ENCODE data around the gene KRT33B. TPM values are rescaled to one million over a fixed set of nuclear protein-coding genes. Genes with fewer than 3 reads are reported as not detected.

Gene KRT33B
- total and polyA plus RNA-seq, 2 of the 4 experiments (the other 2 are of a cell fraction) = 0.18 to 0.22 TPM

- TF ChIP-seq NFE2L2 (IDR thresholded peaks at IDR 0.05; ENCODE audit: low read depth, low read length) = no peak
Measured at GRCh38 chr17:41418116-41418860, 48.7 kb upstream of the KRT33B start (continued).

DNA sequence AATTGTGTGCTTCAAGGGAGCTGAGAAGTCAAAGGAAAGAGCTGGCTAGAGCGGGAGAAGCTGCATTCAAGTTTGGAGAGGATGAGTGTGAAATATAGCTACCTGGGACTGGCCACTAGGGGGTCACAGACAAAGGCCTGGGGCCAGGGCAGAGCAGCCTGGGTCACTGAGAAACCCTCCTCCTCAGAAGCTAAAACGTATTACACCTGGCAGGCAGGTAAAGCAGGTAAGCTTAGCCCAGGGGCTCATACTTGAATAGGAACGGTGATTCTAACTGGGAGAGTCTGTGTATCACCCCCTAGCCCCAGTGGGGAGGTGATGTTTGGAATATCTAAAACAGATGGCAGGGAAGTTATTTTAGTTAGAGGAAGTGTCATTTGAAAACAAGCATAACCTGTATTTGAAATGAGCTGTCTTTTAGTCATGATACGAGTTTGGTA is 48.0 kb upstream of the KRT33B start:
- Histone ChIP-seq H2AFZ (replicated peaks; ENCODE audit: low read length, poor library complexity) (peak overlapping the region; percentile 1), H3K79me1 (ENCODE audit: low read depth in 1 of 2, low read length in 2 of 2) (no peaks in the 10 kb centered on the region), H4K8ac (ENCODE audit: low read depth in 2 of 2, low read length in 2 of 2) (peak overlapping the region; percentile 58 to 67; a peak in 2 of 4 replicates), H3K36me3 (ENCODE audit: control insufficient read depth, insufficient read depth, low read length) (no peaks in the 10 kb centered on the region), H3K4me2 (ENCODE audit: low read depth, low read length) (0 out of 2 replicates have a peak overlapping the region, but pooled peaks have one; percentile 12), H2BK120ac (ENCODE audit: low read depth, low read length) (peak overlapping the region; percentile 56), H4K91ac (ENCODE audit: insufficient read depth, low read depth, low read length) (peak overlapping the region; percentile 62), H3K27ac (ENCODE audit: insufficient read depth, low read length) (peak overlapping the region; percentile 11), H4K5ac (ENCODE audit: low read depth, low read length) (peak overlapping the region; percentile 83), H3K4ac (ENCODE audit: low read depth, low read length) (peak overlapping the region; percentile 65), H3K27me3 (ENCODE audit: control insufficient read depth, insufficient read depth, low read length) (no peaks in the 10 kb centered on the region), H2BK5ac (ENCODE audit: low read depth, low read length, poor library complexity, severe bottlenecking) (peak overlapping the region; percentile 64), H4K20me1 (ENCODE audit: insufficient read depth, low read length) (no peaks in the 10 kb centered on the region), H3K56ac (ENCODE audit: extremely low read depth, insufficient read depth, low read length) (no peak overlapping the region), H3K9me3 (ENCODE audit: control insufficient read depth, insufficient read depth, low read length) (no peaks in the 10 kb centered on the region), H2AK9ac (replicated peaks; ENCODE audit: low read depth, low read length, poor library complexity) (peak overlapping the region; percentile 79), H2AK5ac (ENCODE audit: low read depth, low read length) (peak overlapping the region; percentile 85; the same call in 1 of the 2 replicates), H3K14ac (replicated peaks; ENCODE audit: low read depth, low read length) (peak overlapping the region; percentile 89; the same call in 1 of the 2 replicates), H2BK15ac (ENCODE audit: low read depth, low read length) (peak overlapping the region; percentile 75; the same call in 2 of the 3 replicates), H2BK20ac (ENCODE audit: low read depth, low read length) (peak overlapping the region; percentile 54), H3K9ac (ENCODE audit: low read depth, low read length) (no peak overlapping the region), H3K9me1 (ENCODE audit: insufficient read depth, low read length) (peaks cover 29% of the 10 kb centered on the region), H3K18ac (ENCODE audit: low read depth, low read length) (peak overlapping the region; percentile 74; the same call in 1 of the 2 replicates), H3K4me3 (ENCODE audit: insufficient read depth, low read depth, low read length) (no peak overlapping the region), H3K4me1 (ENCODE audit: control insufficient read depth, insufficient read depth, low read length) (peaks cover 36% of the 10 kb centered on the region), H3K23ac (ENCODE audit: low read depth, low read length) (no peak overlapping the region)
- DNase-seq (peak; percentile 43), ATAC-seq (ENCODE audit: low read depth) (no peak)
- intact Hi-C loops (cut with micrococcal nuclease) (no loop called here), in situ Hi-C loops (cut with MboI; ENCODE audit: low sequenced_read_pairs) (no loop called here), dilution Hi-C loops (cut with HindIII; ENCODE audit: low sequenced_read_pairs, unreplicated experiment) (no loop called here)
- TF ChIP-seq POLR2A (IDR thresholded peaks at IDR 0.05; ENCODE audit: low read depth, low read length) (no peak), CEBPB (IDR thresholded peaks at IDR 0.05; ENCODE audit: low read depth, low read length) (no peak), NFE2L2 (IDR thresholded peaks at IDR 0.05; ENCODE audit: low read depth, low read length) (no peak), MAFK (IDR thresholded peaks at IDR 0.05; ENCODE audit: low read depth, low read length) (no peak)
- TF ChIP-seq, protein P1, sequence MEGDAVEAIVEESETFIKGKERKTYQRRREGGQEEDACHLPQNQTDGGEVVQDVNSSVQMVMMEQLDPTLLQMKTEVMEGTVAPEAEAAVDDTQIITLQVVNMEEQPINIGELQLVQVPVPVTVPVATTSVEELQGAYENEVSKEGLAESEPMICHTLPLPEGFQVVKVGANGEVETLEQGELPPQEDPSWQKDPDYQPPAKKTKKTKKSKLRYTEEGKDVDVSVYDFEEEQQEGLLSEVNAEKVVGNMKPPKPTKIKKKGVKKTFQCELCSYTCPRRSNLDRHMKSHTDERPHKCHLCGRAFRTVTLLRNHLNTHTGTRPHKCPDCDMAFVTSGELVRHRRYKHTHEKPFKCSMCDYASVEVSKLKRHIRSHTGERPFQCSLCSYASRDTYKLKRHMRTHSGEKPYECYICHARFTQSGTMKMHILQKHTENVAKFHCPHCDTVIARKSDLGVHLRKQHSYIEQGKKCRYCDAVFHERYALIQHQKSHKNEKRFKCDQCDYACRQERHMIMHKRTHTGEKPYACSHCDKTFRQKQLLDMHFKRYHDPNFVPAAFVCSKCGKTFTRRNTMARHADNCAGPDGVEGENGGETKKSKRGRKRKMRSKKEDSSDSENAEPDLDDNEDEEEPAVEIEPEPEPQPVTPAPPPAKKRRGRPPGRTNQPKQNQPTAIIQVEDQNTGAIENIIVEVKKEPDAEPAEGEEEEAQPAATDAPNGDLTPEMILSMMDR (conservative IDR thresholded peaks at IDR 0.05; ENCODE audit: low read depth, low read length) = 0 out of 2 replicates have a peak, but pooled peaks have one; percentile 20
- 0% methylated on average over 1 of the region's 4 CpGs; no CpG with 5 or more reads in 1 of the 2 experiments for WGBS, 2 experiments (ENCODE audit: extremely low coverage in 2 of 2, insufficient read length in 1 of 2)
- CTCF ChIA-PET = interaction anchor here (1.9 kb wide), 1 partner anchor 131 kb away, joined by 4 read pairs; no protein-coding TSS in a partner anchor
- BruUV-seq (replicated peaks) = no TSS peak
- POLR2A ChIA-PET (ENCODE audit: unreplicated experiment) = no interaction called here

Measured in IMR-90 (cell line).